ENCODE data around the gene APOL6.
"Not testable (repeated sequence)": the region's sequence is repeated elsewhere in the genome, so short reads cannot be mapped to it uniquely, and the experiment has no call there.

GRCh38 chr22:35679492-35679891, 31.2 kb downstream of the APOL6 start:
- TF ChIP-seq, protein P1, sequence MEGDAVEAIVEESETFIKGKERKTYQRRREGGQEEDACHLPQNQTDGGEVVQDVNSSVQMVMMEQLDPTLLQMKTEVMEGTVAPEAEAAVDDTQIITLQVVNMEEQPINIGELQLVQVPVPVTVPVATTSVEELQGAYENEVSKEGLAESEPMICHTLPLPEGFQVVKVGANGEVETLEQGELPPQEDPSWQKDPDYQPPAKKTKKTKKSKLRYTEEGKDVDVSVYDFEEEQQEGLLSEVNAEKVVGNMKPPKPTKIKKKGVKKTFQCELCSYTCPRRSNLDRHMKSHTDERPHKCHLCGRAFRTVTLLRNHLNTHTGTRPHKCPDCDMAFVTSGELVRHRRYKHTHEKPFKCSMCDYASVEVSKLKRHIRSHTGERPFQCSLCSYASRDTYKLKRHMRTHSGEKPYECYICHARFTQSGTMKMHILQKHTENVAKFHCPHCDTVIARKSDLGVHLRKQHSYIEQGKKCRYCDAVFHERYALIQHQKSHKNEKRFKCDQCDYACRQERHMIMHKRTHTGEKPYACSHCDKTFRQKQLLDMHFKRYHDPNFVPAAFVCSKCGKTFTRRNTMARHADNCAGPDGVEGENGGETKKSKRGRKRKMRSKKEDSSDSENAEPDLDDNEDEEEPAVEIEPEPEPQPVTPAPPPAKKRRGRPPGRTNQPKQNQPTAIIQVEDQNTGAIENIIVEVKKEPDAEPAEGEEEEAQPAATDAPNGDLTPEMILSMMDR (tag by site-specific recombination; IDR thresholded peaks at IDR 0.05), result not testable (repeated sequence)
- not testable (repeated sequence) for TF ChIP-seq ZNF785 (tag by site-specific recombination; IDR thresholded peaks at IDR 0.05); ZNF114 (tag by site-specific recombination; IDR thresholded peaks at IDR 0.05); ZNF248 (tag by site-specific recombination; IDR thresholded peaks at IDR 0.05); ZNF211 (tag by site-specific recombination; IDR thresholded peaks at IDR 0.05; ENCODE audit: low read depth); ZNF138 (tag by site-specific recombination; IDR thresholded peaks at IDR 0.05; ENCODE audit: borderline replicate concordance); ZNF664 (tag by site-specific recombination; IDR thresholded peaks at IDR 0.05); HOXA7 (CRISPR knock-in tag; IDR thresholded peaks at IDR 0.05; ENCODE audit: borderline replicate concordance); ZNF239 (tag by site-specific recombination; IDR thresholded peaks at IDR 0.05); ZNF704 (tag by site-specific recombination; IDR thresholded peaks at IDR 0.05); KLF16 (tag by site-specific recombination; IDR thresholded peaks at IDR 0.05)
- TF ChIP-seq, protein P2, sequence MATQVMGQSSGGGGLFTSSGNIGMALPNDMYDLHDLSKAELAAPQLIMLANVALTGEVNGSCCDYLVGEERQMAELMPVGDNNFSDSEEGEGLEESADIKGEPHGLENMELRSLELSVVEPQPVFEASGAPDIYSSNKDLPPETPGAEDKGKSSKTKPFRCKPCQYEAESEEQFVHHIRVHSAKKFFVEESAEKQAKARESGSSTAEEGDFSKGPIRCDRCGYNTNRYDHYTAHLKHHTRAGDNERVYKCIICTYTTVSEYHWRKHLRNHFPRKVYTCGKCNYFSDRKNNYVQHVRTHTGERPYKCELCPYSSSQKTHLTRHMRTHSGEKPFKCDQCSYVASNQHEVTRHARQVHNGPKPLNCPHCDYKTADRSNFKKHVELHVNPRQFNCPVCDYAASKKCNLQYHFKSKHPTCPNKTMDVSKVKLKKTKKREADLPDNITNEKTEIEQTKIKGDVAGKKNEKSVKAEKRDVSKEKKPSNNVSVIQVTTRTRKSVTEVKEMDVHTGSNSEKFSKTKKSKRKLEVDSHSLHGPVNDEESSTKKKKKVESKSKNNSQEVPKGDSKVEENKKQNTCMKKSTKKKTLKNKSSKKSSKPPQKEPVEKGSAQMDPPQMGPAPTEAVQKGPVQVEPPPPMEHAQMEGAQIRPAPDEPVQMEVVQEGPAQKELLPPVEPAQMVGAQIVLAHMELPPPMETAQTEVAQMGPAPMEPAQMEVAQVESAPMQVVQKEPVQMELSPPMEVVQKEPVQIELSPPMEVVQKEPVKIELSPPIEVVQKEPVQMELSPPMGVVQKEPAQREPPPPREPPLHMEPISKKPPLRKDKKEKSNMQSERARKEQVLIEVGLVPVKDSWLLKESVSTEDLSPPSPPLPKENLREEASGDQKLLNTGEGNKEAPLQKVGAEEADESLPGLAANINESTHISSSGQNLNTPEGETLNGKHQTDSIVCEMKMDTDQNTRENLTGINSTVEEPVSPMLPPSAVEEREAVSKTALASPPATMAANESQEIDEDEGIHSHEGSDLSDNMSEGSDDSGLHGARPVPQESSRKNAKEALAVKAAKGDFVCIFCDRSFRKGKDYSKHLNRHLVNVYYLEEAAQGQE (tag by site-specific recombination; IDR thresholded peaks at IDR 0.05), result not testable (repeated sequence)
